Skeletal muscle tissue (tissue), 4 donors: ENCODE measurements around the gene RECK. TPM values are rescaled to one million over a fixed set of nuclear protein-coding genes. Genes with fewer than 3 reads are reported as not detected.

Experiments used
- H3K27ac ChIP-seq: one replicate; pipeline ENCODE4 v1.7.0; 2013; ENCODE audit warnings: mild to moderate bottlenecking, low read depth, low read length, inconsistent platforms
- H3K27me3 ChIP-seq, 3 donors: one replicate each; pipeline ENCODE4 v1.7.0; 2013; ENCODE audit warnings: low read length in 3 of 3; ENCODE audit not compliant: control insufficient read depth in 3 of 3, insufficient read depth in 3 of 3
- H3K36me3 ChIP-seq, 3 donors: one replicate each; pipeline ENCODE4 v1.7.0; 2013; ENCODE audit warnings: low read length in 3 of 3; ENCODE audit not compliant: control insufficient read depth in 3 of 3, insufficient read depth in 3 of 3
- H3K4me1 ChIP-seq, 3 donors: one replicate each; pipeline ENCODE4 v1.7.0; 2013; ENCODE audit warnings: low read length in 3 of 3, mild to moderate bottlenecking in 3 of 3; ENCODE audit not compliant: control insufficient read depth in 3 of 3, insufficient read depth in 3 of 3
- H3K4me3 ChIP-seq, 3 donors: one replicate each; pipeline ENCODE4 v1.7.0; 2013; ENCODE audit warnings: low read length in 3 of 3
- H3K9ac ChIP-seq, 3 donors: one replicate each; pipeline ENCODE4 v1.7.0; 2013; ENCODE audit warnings: low read length in 3 of 3, mild to moderate bottlenecking in 3 of 3, moderate library complexity in 2 of 3, low read depth in 1 of 3
- H3K9me3 ChIP-seq, 3 donors: one replicate each; pipeline ENCODE4 v1.7.0; 2013; ENCODE audit warnings: low read length in 3 of 3; ENCODE audit not compliant: control insufficient read depth in 3 of 3
- total RNA-seq: library from RNA; depleted of rRNA; stranded (reverse); fragments of >200 nt; gene quantifications from one replicate; pipeline ENCODE4 v1.2.3, GENCODE V29; 2014
- donor health status: Osteomylitis.

Gene RECK
- total RNA-seq, 1 donor from 2014 or later = 14.6 TPM

DNA sequence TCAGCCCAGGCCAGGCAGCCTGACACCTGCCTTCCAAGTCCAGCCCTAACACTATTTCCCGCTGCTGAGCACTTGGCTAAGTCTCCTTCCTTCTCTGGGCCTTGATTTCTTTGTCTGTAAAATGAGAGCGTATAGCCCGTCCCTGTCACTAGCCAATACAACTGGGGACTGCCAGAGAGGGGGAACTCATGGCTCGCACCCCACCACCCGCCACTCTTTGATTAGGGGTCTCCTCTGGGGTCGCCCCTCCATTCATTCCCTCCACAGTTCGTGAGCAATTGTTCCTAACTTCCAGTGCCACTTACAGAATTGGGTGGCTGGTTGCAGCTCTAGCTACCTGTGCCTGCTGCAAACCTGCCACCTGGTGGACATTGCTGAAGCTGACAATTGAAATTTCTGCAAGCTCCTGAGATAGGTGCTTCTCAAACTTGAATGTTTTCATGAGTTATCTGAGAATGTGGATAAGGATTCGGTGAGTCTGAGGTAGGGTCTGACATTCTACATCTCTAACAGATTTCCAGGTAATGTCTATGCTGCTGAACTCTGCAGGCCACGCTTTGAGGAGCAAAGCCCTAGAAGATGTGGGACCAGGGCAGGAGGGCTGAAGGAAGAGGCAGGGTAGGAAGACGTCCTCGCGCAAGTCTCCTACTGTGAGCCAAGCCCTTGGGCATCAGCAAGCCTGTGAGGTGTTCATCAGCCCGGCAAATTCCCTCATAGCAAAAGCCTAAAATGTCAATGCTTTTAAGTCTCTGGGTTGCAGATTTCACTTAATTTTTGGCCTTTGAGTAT, 13.3 kb upstream of the RECK start:
- Histone ChIP-seq H3K9ac (no peak overlapping the region), H3K9me3 (no peaks in the 10 kb centered on the region), H3K4me1 (peaks cover 0 to 2% (median 0%) of the 10 kb centered on the region in 3 donors), H3K4me3 (no peak overlapping the region), H3K27ac (no peak overlapping the region), H3K36me3 (no peaks in the 10 kb centered on the region), H3K27me3 (no peaks in the 10 kb centered on the region)

- Histone ChIP-seq H3K27ac (no peak overlapping the region), H3K4me1 (peaks cover 5 to 6% (median 6%) of the 10 kb centered on the region in 3 donors), H3K27me3 (no peaks in the 10 kb centered on the region), H3K4me3 (no peak overlapping the region), H3K36me3 (no peaks in the 10 kb centered on the region), H3K9me3 (no peaks in the 10 kb centered on the region), H3K9ac (no peak overlapping the region)
Measured at GRCh38 chr9:36025746-36026145, 11.0 kb upstream of the RECK start.

GRCh38 chr9:36029202-36029601, 7.5 kb upstream of the RECK start:
- H3K9me3 ChIP-seq = no peaks in the 10 kb centered on the region
- peaks cover 3 to 6% (median 6%) of the 10 kb centered on the region in 3 donors for H3K4me1 ChIP-seq
- no peaks in the 10 kb centered on the region for H3K36me3 ChIP-seq
- H3K27me3 ChIP-seq = no peaks in the 10 kb centered on the region
- no peak overlapping the region for H3K9ac ChIP-seq
- no peak overlapping the region for H3K27ac ChIP-seq
- H3K4me3 ChIP-seq = no peak overlapping the region

DNA sequence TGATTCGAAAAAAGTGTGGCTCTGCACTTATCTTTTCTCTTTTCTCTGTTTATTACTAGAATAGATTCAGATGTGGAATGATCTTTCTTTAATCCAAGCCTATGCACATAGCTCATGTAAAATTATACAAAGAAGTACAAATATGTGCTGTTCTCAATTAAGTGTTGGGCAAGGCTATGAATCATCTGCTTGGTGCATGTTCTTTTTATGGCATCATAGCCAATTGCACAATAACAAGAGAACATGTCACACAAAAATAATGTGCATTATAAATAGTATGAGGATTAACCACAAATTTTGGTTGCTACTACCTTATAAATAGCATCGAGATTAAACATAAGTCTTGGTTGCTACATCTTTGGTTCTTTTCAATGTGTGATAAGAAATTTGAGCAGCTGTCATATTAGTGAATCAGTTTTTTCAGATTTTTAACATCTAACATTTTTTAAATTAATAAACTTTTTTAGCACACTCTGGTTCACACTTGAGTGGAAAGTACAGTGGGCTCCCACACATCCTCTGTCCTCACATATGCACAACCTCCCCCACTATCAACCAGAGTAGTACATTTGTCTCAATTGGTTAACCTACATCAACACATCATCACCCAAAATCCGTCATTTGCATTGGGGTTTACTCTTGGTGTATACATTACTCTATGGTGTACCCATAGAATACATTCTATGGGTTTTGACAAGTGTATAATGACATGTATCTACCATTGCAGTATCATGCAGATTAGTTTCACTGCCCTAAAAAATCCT, 6.8 kb upstream of the RECK start:
- H3K9me3 ChIP-seq = no peaks in the 10 kb centered on the region
- no peaks in the 10 kb centered on the region for H3K27me3 ChIP-seq
- H3K27ac ChIP-seq = no peak overlapping the region
- H3K4me3 ChIP-seq = no peak overlapping the region
- H3K4me1 ChIP-seq = peaks cover 3 to 6% (median 6%) of the 10 kb centered on the region in 3 donors
- H3K36me3 ChIP-seq = no peaks in the 10 kb centered on the region
- no peak overlapping the region for H3K9ac ChIP-seq

GRCh38 chr9:36030871-36031270, 5.8 kb upstream of the RECK start:
- Histone ChIP-seq H3K4me1 (peaks cover 3 to 6% (median 6%) of the 10 kb centered on the region in 3 donors), H3K27me3 (no peaks in the 10 kb centered on the region), H3K4me3 (no peak overlapping the region), H3K9me3 (no peaks in the 10 kb centered on the region), H3K36me3 (no peaks in the 10 kb centered on the region), H3K9ac (no peak overlapping the region), H3K27ac (no peak overlapping the region)

GRCh38 chr9:36031774-36032555, 4.7 kb upstream of the RECK start:
- Histone ChIP-seq H3K9ac (no peak overlapping the region), H3K27me3 (peaks cover 0 to 3% (median 0%) of the 10 kb centered on the region in 3 donors), H3K4me1 (peaks cover 6 to 10% (median 10%) of the 10 kb centered on the region in 3 donors), H3K27ac (no peak overlapping the region), H3K36me3 (no peaks in the 10 kb centered on the region), H3K9me3 (no peaks in the 10 kb centered on the region), H3K4me3 (no peak overlapping the region)

DNA sequence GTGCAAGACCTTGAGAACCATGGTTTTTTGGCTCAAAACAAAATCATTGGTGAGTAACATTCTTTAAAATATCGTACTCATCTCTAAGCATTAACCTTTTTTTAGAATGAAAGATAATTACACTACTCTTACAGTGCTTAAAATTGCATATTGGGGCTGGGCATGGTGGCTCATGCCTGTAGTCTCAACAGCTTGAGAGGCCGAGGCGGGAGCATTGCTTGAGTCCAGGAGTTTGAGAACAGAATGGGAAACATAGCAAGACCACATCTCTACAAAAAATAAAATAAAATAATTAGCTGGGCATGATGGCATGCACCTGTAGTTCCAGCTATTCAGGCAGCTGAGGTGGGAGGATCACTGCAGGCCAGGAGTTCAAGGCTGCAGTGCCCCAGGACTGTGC, 2.9 kb upstream of the RECK start:
- H3K4me3 ChIP-seq = no peak overlapping the region
- H3K27ac ChIP-seq = no peak overlapping the region
- H3K4me1 ChIP-seq = peaks cover 10 to 21% (median 13%) of the 10 kb centered on the region in 3 donors
- no peak overlapping the region for H3K9ac ChIP-seq
- no peaks in the 10 kb centered on the region for H3K9me3 ChIP-seq
- peaks cover 0 to 11% (median 4%) of the 10 kb centered on the region in 3 donors for H3K27me3 ChIP-seq
- H3K36me3 ChIP-seq = no peaks in the 10 kb centered on the region

DNA sequence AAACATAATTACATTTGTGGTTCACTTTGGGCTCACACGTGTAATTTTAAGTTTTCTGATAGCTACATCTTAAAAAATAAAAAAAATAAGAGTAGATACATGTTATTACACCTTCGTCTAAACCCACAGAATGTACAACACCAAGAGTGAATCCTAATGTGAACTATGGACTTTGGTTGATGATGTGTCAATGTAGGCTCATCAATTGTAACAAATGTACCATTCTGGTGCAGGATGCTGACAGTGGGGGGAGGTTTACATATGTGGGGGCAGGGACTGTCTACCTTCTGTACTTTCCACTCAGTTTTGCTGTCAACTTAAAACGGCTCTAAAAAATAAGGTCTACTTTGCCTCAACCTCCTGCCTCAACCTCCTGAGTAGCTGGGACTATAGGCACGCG, 2.5 kb upstream of the RECK start:
- peaks cover 10 to 21% (median 13%) of the 10 kb centered on the region in 3 donors for H3K4me1 ChIP-seq

DNA sequence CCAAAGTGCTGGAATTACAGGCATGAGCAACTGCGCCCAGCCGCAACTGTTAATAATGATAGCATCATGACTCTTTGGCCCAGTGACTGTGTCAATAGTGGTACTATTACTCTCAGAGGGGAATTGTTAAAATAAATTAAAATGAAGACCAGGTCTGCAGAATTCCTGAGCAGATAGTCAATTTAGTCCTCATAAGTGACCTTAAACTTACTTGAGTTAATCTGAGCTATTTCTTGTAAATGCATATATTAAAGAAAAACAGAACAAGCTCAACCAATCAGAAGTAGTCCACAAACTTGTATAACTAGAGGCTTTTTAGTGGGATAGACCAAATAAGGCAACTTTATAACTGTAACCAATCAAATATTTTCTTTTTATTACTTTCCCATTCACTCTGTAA, 1.7 kb upstream of the RECK start:
- Histone ChIP-seq H3K27me3 (peaks cover 0 to 11% (median 4%) of the 10 kb centered on the region in 3 donors), H3K27ac (no peak overlapping the region), H3K9ac (no peak overlapping the region), H3K4me3 (no peak overlapping the region), H3K4me1 (peaks cover 7 to 20% (median 10%) of the 10 kb centered on the region in 3 donors), H3K9me3 (no peaks in the 10 kb centered on the region), H3K36me3 (no peaks in the 10 kb centered on the region)

More for the DNA sequence above, 2.5 kb upstream of the RECK start:
- Histone ChIP-seq H3K36me3 (no peaks in the 10 kb centered on the region), H3K27ac (no peak overlapping the region), H3K9ac (no peak overlapping the region), H3K4me3 (no peak overlapping the region), H3K27me3 (peaks cover 0 to 11% (median 4%) of the 10 kb centered on the region in 3 donors), H3K9me3 (no peaks in the 10 kb centered on the region)
